HG03565 (cell line): ENCODE results near the gene PDE3A.
"Not testable (repeated sequence)": the region's sequence is repeated elsewhere in the genome, so short reads cannot be mapped to it uniquely, and the experiment has no call there.

Source experiments
- ATAC-seq: cut with Tn5 transposase; IDR thresholded peaks from one replicate; pipeline ENCODE4 v1.9.1; 2021; ENCODE audit warnings: mild to moderate bottlenecking, moderate library complexity; ENCODE audit not compliant: unreplicated experiment

PDE3A gene

GRCh38 chr12:20546267-20546666 is 177.9 kb downstream of the PDE3A start:
- no peak for ATAC-seq

- no peak for ATAC-seq
Observed at GRCh38 chr12:20547816-20548575, 179.7 kb downstream of the PDE3A start.

- no peak for ATAC-seq
Observed at GRCh38 chr12:20548611-20549010, 180.3 kb downstream of the PDE3A start.

- no peak for ATAC-seq
Observed at GRCh38 chr12:20549108-20549719, 180.9 kb downstream of the PDE3A start.

GRCh38 chr12:20551742-20552442 is 183.6 kb downstream of the PDE3A start:
- ATAC-seq = not testable (repeated sequence)

GRCh38 chr12:20552586-20552985 is 184.2 kb downstream of the PDE3A start:
- not testable (repeated sequence) for ATAC-seq

GRCh38 chr12:20555015-20555414 is 186.7 kb downstream of the PDE3A start:
- no peak for ATAC-seq

- no peak for ATAC-seq
Observed at GRCh38 chr12:20555771-20556170, 187.4 kb downstream of the PDE3A start.

GRCh38 chr12:20557096-20557495 is 188.8 kb downstream of the PDE3A start:
- ATAC-seq = no peak

- no peak for ATAC-seq
Observed at GRCh38 chr12:20560935-20561334, 192.6 kb downstream of the PDE3A start.

- no peak for ATAC-seq
Observed at GRCh38 chr12:20561871-20562270, 193.5 kb downstream of the PDE3A start.

GRCh38 chr12:20567413-20567812 is 199.1 kb downstream of the PDE3A start:
- ATAC-seq = no peak

- no peak for ATAC-seq
Observed at GRCh38 chr12:20572451-20572850, 204.1 kb downstream of the PDE3A start.

GRCh38 chr12:20576528-20576927 is 208.2 kb downstream of the PDE3A start:
- ATAC-seq = no peak

GRCh38 chr12:20577054-20577453 is 208.7 kb downstream of the PDE3A start:
- no peak for ATAC-seq

- no peak for ATAC-seq
Observed at GRCh38 chr12:20578142-20578541, 209.8 kb downstream of the PDE3A start.

GRCh38 chr12:20585055-20585625 is 216.8 kb downstream of the PDE3A start:
- ATAC-seq = no peak

GRCh38 chr12:20585913-20586312 is 217.6 kb downstream of the PDE3A start:
- ATAC-seq = no peak

GRCh38 chr12:20588042-20588441 is 219.7 kb downstream of the PDE3A start:
- ATAC-seq = no peak

- ATAC-seq = no peak
Observed at GRCh38 chr12:20590570-20590969, 222.2 kb downstream of the PDE3A start.

- ATAC-seq = no peak
Observed at GRCh38 chr12:20592556-20592955, 224.2 kb downstream of the PDE3A start.

- no peak for ATAC-seq
Observed at GRCh38 chr12:20593611-20594010, 225.3 kb downstream of the PDE3A start.
